HG02678 (cell line): ENCODE measurements around the gene FN3KRP.
A peak's percentile ranks its signal among the peaks of the same experiment; 100 is the strongest.
"Not testable (repeated sequence)": the region's sequence is repeated elsewhere in the genome, so short reads cannot be mapped to it uniquely, and the experiment has no call there.

ENCODE experiments used
- ATAC-seq: cut with Tn5 transposase; IDR thresholded peaks from one replicate; pipeline ENCODE4 v1.9.1; 2021; ENCODE audit warnings: mild to moderate bottlenecking, moderate library complexity; ENCODE audit not compliant: unreplicated experiment

Gene FN3KRP

DNA sequence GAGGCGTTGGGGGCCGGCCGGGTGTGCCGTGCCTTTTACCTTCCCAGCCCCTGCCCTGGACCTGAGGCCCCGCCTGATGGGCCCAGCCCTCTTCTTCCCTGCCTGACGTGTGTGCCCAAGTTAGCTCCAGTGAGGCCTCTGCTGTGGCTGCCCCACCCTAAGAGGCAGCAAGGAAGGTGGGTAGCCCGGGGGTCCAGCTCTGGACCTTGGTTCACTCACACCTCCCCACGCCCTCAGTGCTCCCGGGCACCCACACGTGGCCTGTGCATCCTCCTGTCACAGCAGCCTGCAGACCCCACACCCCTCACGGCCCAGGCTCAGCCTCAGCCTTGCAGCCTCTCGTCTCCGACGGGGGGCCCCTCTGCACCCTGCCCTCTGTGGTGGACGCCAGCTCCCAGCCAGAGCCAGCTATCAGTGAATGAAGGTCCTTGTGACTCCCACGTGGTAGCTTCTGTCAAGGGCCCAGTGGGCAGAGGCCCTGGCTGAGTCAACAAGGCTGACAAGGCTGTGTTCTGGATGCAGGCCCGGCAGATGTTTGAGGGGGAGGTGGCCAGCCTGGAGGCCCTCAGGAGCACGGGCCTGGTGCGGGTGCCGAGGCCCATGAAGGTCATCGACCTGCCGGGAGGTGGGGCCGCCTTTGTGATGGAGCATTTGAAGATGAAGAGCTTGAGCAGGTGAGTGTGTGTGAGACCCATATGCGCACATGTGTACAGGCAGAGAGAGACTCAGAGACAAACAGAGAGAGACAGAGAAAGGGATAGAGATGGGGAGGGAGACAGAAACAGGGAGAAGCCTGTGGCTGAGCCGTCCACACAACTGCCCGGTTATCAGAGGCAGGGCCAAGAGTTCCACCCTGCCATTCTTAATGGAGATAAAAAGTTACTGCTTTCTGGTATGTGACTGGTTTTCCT, 21.7 kb downstream of the FN3KRP start:
- no peak for ATAC-seq

DNA sequence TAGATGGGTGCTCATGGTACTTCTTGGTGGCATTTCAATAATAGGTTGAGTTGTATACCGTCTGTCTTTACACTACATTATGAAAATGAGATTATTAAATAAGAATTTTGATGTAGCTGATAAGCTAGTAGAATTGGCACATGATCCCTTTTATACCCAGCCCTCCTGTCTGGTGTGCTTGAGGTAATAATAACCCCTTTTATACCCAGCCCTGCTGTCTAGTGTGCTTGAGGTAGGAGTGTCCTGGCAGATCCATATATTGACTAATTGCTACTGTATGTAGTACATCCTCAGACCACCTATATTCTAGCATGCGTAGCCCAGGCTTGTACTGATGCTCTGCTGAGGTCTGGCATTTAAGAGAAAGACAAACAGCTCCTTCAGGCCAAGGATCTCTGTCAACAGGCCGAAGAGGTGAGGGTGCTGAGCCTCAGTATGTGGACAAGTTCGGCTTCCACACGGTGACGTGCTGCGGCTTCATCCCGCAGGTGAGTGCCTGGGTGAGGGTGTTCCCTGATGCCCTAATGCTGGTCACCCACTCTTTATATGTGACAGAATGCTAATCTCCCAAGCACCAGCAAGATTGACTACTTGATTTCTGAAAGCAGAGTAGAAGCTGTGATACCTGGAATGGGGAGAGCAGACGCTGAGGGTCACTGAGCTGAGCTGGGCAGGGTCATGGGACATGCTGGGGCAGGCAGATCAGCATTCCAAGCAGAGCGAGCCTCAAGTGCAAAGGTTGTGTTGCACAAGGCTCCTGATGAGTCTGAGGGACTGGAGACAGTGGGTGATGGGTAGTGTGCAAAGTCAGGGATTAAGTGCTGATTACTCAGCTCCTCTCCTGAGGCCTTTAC, 24.6 kb downstream of the FN3KRP start:
- ATAC-seq = no peak

DNA sequence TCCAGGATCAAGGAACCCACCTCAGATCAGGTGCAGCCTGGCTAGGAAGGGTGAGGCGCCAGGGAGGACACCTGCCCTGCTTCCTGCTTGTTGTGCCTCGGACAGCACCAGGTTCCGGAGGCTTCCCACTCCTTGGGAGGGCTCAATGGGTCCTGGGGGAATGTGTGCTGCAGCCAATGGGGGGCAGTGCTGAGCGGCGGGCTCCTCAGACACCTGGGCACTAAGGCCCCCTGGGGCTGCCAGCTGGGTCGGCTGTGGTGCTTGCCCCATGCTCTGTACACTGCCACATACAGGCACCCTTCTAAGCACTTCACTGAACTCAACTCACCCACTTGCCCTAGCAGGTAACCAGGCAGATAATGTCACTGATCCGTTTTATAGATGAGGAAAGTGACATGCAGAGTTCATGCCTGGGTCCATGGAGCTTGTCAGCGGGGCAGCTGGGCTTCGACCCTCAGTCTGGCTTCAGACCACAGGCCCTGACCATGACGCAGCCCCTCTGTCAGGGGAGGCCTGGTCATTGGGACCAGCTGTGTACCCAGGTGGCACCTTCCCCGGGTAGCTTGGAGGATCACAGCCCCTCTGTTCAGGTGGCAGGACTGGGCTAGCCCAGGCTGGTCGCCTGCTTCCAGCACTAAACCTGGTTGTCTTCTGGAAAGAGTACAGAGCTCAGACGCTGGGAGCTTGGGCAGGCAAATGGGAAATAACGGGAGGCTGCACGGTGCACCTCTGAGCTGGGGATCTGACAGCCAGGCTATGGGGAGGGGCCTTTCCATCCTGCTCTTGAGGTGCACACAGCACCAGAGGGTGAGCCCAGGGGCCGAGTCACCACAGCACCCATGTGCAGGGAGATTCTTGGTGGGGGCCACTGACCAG, 27.1 kb downstream of the FN3KRP start:
- no peak for ATAC-seq

DNA sequence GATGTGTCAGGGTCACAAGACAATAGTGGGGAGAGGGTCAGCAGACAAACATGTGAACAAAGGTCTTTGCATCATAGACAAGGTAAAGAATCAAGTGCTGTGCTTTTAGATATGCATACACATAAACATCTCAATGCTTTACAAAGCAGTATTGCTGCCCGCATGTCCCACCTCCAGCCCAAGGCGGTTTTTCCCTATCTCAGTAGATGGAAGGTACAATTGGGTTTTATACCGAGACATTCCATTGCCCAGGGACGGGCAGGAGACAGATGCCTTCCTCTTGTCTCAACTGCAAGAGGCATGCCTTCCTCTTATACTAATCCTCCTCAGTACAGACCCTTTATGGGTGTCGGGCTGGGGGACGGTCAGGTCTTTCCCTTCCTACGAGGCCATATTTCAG, 28.2 kb downstream of the FN3KRP start:
- not testable (repeated sequence) for ATAC-seq

DNA sequence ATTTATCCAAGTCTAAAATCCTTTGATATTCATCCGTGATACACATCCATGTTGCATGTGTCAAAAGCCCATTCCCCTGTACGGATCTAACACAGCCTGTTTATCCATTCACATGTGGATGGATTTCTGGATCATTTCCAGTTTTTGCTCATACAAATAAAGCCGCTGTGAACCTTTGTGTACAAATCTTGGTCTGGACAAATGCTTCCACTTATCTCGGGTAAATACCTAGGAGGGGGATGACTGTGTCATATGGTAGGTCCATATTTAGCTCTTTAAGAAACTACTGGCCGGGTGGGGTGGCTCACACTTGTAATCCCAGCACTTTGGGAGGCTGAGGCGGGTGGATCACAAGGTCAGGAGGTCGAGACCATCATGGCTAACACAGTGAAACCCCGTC, 29.0 kb downstream of the FN3KRP start:
- ATAC-seq = no peak

DNA sequence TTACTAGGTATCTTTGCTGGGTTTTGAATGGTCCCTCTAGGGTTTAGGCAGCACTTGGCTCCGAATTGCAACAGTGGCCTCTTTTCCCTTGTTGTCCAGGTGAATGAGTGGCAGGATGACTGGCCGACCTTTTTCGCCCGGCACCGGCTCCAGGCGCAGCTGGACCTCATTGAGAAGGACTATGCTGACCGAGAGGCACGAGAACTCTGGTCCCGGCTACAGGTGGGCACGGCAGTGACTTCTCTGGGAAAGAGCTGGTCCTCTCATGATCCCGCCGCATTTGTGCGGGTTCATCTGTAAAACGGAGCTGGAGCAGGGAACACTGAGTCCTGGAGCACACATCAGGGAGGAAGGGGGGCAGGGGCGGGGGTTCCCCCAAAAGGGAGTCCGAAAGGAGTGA, 32.2 kb downstream of the FN3KRP start:
- ATAC-seq = no peak

DNA sequence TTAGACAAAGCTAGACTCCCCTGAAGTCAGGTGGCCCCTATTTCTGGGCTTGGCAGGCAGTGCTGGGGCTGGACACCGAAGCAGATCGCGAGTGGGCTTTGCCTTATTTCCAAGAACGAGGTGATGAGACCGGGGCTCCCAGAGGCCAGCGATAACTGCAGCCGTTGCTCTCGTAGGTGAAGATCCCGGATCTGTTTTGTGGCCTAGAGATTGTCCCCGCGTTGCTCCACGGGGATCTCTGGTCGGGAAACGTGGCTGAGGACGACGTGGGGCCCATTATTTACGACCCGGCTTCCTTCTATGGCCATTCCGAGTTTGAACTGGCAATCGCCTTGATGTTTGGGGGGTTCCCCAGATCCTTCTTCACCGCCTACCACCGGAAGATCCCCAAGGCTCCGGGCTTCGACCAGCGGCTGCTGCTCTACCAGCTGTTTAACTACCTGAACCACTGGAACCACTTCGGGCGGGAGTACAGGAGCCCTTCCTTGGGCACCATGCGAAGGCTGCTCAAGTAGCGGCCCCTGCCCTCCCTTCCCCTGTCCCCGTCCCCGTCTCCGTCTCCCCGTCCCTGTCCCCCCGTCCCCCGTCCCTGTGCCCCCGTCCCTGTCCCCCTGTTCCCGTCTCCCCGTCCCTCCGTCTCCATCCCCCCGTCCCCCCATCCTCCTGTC, 33.9 kb downstream of the FN3KRP start:
- no peak for ATAC-seq

DNA sequence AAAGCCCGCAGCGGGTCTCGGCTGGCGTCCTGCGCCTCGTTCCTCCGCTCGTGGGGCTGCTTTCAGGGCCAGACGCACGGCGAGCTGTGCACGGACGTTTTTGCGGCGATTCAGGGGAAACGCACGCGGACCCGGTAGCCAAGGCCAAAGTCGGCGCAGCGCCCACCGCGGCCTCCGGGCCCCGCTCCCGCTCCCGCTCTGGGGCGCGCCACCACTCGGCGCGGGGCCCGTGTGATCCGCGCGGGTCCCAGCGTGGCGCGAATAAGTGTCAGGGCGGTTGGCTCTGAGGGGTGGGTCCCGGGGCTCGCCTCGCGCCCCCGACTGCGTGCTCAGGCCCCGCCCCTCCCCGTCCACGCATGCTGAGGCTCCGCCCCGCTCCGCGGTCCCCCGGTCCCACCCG, 34.7 kb downstream of the FN3KRP start:
- peak; percentile 33 for ATAC-seq

DNA sequence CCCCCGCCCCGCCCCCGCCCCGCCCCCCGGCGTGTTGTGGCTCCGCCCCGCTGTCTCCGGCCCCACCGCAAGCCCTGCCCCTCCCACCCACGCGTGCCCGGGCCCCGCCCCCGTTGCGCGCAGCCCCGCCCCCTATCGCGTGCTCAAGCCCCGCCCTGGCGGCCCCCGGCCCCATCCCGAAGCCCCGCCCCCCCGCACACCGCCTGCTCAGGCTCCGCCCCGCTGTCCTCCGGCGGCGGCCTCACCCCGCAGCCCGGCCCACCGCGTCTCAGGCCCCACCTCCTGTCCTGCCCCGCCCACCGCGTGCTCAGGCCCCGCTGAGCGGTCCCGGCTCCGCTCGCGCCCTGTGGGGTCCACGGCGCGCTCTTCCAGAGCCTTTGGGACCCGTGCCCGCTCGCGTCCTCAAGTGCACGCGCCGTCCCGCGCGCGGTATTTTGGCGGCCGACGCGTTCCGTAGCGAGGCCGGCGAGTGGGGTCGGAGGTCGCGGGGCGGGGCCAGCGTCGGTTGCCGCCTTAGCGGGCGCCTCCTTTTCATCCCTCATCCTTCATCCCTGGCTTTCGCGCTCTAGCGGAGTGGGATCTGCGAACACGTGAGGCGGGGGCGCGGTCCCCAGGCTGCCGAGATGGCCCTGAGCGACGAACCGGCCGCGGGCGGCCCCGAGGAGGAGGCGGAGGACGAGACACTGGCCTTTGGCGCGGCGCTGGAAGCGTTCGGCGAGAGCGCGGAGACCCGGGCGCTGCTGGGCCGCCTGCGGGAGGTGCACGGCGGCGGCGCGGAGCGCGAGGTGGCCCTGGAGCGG, 35.3 kb downstream of the FN3KRP start, which contains the start of gene TBCD:
Gene TBCD (plus strand): TSS at position 495 of the 800 bp plus-strand sequence. CDS start 129 bp downstream, at position 624.
- peak; percentile 78 for ATAC-seq

DNA sequence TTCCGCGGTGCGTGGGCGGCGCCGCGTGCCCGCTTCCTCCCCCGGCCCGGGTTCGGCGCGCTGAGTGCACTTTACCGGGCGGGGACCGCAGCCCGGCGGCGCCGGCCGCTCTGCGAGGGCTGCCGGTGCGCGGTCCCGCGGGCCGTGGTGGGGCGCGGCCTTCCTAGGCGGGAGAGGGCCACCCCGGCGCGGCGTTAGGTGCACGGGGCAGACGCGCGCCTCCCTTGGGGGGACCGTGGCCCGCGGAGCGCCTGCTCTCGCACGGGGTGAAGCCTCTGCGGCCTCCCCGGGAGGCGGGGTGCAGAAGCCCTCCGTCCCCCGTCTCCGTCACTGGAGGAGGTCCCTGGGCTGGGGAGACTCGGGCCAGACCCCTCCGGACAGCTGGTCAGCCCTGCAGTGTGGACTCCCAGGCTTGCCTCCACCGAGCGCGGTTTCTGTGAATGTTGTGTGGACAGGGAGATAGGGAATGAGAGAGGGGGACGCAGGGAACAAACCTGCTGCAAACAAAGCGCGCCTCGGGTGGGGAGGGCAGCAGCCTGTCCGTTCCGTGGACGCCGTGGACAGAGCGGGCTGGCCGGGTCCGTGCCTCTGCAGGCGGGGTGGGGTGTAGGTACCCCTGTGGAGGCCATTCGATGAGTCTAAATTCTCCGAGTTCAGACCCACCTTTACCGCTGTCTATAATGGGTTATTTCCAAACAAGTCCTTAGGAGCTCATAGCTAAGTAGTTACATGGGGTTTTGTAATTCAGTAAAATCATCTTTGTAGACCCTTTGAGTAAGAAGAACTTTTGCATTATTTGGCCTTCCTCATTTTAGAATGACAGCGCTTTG, 36.1 kb downstream of the FN3KRP start:
- ATAC-seq = peak; percentile 26

DNA sequence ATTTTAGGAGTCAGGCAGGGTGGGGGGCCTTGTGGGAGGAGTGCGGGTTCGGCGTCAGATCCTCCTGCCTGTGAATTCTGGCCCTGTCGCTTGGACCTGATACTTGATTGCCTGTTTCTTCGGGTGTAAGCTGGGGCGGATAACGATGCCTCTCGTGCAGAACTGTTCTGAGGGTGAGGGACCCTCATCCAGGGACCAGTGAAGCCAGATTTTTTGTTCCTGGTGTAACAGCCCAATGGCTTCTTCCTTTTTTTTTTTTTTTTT, 36.6 kb downstream of the FN3KRP start:
- no peak for ATAC-seq

DNA sequence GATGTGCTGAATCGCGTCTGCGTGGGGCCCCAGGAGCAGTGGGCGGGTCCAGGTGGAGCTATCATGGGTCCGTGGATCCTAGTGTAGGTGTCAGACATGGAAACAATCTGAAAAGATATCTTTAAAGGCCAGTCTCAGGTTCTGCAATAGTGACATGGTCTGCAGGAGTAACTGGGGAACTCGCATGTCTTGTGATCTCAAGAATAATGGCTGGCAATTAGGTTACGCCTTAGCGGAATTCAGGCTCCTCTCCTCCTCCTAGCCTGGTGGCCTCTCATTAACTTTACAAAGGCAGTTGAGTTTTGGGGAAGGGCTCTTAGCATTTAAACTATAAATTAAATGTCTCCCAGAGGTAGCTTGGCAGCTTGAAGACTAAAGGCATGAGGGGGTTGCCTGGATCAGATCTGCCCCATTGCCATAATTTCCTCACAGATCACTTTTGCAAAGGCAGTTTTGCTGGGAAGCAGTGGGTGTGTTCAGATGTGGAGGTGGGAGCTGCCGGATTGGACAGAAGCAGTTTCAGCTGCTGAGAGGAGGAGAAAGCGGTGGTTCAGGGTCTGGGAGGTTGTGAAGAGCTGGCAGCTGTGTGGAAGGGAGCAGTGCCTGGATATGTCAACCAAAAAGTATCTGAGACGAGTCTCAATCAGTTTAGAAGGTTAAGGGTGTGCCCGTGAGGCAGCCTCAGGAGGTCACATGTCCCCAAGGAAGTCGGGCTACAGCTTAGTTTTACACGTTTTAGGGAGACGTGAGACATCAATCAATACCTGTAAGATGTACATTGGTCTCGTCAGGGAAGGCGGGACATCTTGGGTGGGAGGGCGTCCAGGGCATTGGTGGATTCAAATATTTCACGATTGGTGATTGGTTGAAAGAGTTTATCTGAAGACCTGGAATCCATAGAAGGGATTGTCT, 38.0 kb downstream of the FN3KRP start:
- no peak for ATAC-seq

DNA sequence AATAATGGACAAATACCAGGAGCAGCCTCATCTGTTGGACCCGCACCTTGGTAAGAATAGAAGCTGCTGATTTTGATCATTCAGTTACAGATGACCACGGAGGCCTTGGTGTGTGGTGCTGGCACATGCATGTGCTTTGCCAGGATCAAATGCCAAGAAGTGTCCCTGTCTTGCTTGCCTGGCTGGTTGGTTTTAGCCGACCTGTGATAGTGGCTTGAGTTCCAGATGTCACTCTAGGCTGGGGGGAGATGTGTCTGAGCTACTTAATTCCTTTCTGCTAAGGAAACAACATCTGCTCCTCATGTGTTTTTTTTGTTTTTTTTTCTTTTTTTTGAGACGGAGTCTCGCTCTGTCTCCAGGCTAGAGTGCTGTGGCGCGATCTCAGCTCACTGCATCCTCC, 39.7 kb downstream of the FN3KRP start:
- no peak for ATAC-seq

DNA sequence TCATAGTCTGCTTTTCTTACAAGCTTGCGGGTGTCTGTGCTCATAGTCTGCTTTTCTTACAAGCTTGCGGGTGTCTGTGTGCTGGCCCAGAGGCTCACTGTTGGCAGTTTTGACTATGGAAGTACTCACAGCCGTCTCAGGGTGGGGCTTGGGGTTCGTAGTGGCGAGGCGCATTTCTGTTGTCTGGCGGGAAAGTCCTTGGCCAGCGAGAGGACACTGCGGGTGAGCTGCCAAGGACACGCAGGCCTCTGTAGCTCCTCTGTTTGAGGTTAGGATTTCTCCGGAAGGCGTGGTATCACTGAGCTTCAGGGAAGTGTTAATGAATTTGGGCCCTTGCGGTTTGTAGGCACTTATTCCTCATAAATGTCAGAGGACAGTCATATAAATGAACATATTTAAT, 48.9 kb downstream of the FN3KRP start:
- no peak for ATAC-seq

DNA sequence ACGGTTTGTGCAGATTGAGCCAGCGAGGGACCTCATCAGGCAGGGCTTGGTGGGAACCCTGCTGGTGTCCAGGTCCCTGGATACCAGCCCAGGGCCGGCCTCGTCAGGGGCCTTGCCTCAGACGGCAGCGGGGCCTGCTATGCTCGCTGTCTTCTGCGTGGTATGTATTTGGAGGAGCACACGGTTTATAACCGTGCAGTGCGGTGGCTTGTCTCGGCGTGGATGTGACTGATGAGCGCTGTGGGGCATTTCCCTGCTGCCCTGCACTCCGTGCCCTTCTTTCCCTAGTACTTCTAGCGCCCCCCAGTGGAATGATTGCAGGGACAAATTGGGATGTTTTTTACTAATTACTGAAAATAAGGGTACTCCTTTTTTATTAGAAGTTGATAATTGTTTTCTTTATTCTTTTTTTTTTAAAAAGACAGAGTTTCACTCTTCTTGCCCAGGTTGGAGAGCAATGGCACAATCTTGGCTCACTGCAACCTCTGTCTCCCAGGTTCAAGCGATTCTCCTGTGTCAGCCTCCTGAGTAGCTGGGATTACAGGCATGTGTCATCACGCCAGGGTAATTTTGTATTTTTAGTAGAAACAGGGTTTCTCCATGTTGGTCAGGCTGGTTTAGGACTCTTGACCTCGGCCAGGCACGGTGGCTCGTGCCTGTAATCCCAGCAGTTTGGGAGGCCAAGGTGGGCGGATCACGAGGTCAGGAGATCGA, 50.7 kb downstream of the FN3KRP start:
- no peak for ATAC-seq

DNA sequence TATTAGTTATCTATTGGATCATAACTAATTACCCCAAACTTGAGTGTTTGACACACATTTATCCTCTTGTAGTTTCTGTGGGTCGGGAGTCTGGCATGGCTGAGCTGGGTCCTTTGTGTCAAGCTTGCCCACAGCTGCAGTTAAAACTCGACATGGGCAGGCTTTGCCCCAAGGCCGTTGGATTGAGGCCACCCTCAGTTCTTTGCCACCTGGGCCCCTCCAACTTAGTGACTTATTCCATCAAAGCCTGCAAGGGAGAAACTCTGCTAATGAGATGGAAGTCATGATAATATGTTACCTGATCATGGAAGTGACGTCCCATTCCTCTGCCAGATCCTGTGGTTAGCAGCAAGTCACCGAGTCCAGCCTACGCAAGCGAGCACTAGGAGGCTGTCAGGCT, 52.5 kb downstream of the FN3KRP start:
- no peak for ATAC-seq

DNA sequence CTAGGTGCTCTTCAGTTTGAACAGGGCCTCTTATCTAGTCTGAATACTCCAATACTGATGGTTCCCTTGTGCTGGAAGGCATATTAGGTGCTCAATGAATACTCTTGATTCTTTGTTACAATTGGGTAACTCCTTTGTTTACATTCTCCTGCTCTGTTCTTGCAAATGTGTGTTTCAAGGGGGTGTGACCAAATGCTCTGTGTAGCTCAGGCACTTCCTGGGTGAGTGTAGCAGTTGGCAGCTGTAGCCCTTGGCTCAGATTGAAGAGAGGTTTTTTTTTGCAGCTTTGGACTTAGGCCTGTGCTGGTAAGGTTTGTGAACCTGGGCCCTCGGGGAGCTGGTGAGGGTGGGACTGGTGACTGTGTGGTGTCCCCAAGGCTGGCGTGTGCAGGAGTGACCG, 55.5 kb downstream of the FN3KRP start:
- ATAC-seq = no peak
